ENCODE measurements around the gene PGA3.
"Not testable (repeated sequence)": the region's sequence is repeated elsewhere in the genome, so short reads cannot be mapped to it uniquely, and the experiment has no call there.

PGA3 gene

DNA sequence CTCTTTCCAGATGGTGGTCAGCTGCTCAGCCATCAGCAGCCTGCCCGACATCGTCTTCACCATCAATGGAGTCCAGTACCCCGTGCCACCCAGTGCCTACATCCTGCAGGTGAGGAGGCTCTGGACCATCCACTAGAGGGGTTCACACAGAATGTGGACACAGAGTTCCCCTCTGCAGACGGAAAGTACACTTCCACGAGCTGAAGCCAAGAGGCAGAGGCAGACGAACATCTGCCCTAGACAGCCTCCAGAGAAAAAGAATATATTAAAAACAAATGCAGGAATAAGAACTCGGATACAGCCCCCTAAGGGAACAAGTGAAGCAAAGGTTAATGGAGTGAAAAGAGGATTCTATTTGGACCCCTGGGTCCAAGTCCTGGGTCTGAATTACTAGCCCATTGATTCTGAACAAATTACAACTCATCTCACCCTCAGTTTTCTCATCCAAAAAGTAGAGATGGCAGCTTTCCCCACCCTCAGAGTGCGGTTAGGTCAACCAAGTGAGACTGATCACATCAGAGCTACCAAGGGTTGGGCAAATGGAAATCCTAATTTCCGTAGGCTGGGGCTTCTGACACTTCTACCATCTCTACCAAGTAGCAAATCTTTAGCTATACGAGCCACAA, 8.1 kb downstream of the PGA3 start:
- DNase-seq: not testable (repeated sequence)

DNA sequence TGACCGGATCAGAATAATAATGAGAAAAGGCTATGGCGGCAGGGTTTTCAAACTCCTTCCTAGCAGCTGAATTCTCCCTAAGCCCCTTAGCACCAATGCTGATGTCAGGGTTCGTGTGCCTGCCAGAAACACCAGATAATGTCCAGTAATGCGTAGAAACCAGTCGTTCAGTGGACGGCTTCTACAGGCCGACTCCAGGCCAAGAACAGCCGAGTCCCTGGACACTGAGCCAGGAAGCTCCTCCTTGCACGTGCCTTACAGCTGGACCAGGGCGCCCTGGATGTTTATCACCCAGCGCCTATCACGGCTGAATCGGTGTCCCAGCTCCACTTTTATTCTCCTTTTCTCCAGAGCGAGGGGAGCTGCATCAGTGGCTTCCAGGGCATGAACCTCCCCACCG, 8.9 kb downstream of the PGA3 start:
- not testable (repeated sequence) for DNase-seq

DNA sequence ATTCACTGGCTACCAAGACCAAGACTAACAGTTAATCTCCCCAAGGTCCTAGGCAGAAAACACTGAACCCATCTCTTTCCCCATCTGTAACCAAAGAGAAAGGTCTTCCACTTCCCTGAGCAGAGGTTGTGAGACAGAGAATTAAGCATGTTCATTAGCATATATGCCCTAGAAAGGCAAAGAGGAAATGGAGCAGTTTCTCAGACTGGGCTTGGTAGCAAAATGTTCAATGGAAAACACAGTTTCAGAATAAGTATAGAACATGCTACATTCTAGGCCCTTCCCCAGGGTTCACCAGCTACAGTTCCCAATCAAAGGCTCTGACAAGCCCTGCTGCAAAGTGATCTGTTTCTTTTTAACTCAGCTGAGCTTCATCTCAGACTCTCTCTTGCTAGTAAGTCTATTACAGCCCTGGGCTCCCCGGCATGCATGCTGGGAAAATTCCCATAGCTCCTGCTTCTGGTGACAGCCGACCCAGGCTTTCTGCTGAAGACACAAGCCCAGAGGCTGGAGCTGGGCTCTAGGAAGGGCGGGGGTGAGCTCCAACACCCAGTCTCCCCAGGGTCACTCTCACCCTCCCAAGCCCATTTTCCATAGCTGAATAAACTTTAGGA, 10.5 kb downstream of the PGA3 start:
- DNase-seq: not testable (repeated sequence)

DNA sequence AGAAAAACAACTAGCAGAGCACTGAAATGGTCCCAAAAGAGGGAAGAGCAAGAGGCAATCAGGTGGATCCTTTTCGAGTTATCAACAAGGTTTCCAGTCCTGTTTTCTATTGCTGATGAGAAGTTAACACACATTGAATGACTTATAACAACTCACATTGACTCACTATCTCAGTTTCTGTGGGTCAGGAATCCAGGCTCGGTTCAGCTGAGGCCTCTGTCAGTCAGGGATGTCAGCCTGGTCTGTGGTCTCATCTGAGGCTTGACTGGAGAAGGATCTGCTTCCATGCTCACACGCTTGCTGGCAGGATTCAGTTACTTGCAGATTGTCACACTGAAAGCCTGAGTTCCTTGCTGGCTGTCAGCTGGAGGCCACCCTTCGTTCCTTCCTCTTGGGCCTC, 15.0 kb downstream of the PGA3 start:
- DNase-seq: not testable (repeated sequence)

DNA sequence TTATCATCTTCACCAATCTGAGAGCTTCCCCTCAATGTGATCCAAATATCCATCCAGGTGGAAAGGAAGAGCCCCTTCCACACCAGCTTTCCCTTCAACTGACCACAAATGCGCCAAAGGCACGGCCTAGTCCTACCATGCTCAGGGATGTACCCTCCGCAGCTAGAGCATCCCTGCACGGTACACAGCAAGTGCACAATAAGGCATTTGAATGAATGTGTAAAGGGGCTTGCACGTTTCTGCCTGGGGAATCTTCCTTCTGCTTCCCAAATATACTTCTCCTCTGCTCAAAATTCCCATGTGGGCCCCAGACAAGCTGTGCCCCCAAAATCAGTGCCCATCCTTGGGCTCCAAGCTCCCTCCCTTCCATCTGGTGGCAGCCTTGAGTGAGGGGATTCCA, 15.7 kb downstream of the PGA3 start:
- DNase-seq: not testable (repeated sequence)

DNA sequence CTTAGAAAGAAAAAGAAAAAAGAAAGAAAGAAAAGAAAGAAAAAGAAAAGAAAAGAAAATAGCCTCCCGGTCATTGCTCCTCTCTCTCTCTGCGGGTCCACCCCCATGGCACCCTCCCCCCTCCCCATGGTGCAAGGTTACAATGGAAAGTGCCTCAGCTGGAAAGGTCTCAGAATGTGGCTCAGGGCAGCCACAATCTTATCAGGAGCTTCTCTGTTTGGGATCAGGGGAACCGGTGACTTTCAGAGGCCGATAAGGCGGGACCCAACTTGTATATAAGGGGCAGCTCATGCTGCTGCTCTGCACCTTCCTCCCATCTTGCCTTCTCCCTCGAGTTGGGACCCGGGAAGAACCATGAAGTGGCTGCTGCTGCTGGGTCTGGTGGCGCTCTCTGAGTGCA, 18.7 kb downstream of the PGA3 start, which contains the start of gene PGA4:
TSS of gene PGA4 (plus strand) at position 301 of the 400 bp plus-strand sequence. CDS start at position 355, 54 bp downstream.
- DNase-seq: not testable (repeated sequence)

DNA sequence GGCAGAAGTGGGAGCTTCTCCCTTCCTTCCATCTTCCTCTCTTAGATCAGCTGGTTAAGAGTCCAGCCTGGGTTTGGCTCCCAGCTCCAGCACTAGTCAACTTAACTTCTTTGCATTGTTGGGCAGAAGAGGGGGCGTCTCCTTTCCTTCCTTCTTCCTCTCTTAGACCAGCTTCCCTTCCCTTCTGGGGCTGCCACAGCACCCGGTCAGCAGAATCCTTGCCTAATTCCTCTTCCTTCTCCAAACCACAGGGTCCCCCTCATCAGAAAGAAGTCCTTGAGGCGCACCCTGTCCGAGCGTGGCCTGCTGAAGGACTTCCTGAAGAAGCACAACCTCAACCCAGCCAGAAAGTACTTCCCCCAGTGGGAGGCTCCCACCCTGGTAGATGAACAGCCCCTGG, 19.4 kb downstream of the PGA3 start:
- DNase-seq: not testable (repeated sequence)

DNA sequence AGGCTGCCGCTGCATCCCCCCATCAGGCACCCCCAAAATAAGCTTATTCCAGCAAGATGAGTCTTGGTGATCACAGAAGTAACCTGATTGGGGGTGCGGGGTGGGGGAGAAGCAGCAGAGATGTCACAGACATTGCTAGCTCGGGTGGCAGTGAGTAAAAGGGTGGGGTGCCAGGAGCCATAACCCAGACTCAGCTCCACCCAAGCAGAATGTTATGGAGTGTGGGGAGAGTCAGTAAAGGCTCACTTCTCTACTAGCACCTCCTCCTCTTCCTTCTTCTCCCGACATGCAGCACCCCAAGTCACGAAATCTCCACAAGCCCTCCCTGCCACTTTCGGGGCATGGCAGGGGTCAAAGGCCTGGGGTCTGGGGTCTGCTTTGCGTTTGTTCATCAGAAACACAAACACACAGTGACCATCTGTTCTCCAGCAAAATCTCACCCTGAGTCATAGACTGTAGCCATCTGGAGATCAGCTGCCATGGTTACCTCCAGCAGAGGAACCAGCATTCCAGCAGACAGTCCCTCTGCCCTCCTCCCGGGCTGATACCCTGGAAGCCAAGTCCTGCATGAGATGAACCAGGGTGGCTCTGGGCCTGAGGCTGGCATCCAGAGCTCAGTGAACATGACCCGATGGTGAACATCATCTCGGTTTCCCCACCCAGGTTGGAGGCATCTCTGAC, 23.3 kb downstream of the PGA3 start:
- DNase-seq: not testable (repeated sequence)

DNA sequence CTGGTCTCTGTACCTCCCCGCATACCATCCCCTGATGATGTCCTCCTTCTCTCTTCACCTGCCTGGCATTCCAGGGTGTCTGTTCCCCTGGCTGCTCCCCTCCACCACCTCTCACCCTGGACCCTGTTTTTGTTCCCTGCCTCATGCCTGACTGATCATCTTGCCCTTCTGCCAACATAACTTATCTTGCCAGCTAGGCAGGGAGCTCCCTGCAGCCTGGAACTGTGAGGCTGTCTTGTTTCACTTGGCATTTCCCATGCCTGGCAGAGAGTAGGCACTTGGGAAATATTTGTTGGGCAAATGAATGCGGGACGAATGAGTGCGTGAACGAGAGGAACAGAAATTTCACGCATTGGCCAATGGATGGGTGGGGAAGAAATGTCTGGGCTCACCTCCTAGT, 26.1 kb downstream of the PGA3 start:
- DNase-seq: not testable (repeated sequence)

DNA sequence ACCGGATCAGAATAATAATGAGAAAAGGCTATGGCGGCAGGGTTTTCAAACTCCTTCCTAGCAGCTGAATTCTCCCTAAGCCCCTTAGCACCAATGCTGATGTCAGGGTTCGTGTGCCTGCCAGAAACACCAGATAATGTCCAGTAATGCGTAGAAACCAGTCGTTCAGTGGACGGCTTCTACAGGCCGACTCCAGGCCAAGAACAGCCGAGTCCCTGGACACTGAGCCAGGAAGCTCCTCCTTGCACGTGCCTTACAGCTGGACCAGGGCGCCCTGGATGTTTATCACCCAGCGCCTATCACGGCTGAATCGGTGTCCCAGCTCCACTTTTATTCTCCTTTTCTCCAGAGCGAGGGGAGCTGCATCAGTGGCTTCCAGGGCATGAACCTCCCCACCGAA, 27.7 kb downstream of the PGA3 start:
- not testable (repeated sequence) for DNase-seq

DNA sequence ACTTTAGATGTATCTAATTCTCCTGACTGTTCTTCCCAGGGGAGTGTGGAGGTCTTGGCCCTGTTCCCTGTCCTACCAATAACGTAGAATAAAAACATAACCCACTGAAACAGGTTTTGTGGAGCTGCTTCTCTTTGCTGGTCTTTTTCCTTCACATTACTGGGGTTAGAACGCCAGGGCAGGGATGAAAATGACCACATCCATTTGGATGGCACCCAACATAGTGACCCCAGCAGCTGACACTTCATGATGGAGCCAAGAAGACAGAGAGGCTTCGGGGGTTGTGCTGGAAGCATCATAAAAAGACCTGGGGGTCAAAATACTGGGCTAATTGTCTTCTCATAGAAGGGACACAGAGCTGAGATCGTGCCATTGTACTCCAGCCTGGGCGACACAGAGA, 28.3 kb downstream of the PGA3 start:
- not testable (repeated sequence) for DNase-seq

DNA sequence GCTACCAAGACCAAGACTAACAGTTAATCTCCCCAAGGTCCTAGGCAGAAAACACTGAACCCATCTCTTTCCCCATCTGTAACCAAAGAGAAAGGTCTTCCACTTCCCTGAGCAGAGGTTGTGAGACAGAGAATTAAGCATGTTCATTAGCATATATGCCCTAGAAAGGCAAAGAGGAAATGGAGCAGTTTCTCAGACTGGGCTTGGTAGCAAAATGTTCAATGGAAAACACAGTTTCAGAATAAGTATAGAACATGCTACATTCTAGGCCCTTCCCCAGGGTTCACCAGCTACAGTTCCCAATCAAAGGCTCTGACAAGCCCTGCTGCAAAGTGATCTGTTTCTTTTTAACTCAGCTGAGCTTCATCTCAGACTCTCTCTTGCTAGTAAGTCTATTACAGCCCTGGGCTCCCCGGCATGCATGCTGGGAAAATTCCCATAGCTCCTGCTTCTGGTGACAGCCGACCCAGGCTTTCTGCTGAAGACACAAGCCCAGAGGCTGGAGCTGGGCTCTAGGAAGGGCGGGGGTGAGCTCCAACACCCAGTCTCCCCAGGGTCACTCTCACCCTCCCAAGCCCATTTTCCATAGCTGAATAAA, 29.3 kb downstream of the PGA3 start:
- DNase-seq: not testable (repeated sequence)

DNA sequence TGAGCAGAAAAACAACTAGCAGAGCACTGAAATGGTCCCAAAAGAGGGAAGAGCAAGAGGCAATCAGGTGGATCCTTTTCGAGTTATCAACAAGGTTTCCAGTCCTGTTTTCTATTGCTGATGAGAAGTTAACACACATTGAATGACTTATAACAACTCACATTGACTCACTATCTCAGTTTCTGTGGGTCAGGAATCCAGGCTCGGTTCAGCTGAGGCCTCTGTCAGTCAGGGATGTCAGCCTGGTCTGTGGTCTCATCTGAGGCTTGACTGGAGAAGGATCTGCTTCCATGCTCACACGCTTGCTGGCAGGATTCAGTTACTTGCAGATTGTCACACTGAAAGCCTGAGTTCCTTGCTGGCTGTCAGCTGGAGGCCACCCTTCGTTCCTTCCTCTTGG, 33.8 kb downstream of the PGA3 start:
- DNase-seq: not testable (repeated sequence)

DNA sequence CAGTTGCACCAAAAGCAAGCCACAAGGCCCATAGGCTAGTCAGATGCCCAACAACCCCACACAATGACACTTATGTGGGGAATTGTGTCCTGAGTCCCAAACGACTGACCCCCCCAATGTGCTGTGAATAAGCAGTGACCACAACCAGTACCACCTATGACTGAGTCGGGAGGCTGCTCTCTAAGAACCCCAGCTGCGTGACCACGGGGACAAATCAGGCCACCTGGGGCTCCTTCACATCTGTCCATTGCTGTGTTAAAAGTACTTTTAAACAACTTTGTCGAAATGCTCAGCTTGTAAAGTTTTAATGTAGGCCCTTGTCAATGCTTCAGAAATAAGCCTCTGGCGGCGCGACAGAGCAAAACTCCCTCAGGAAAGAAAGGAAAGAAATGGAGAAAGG, 37.0 kb downstream of the PGA3 start:
- DNase-seq: not testable (repeated sequence)

DNA sequence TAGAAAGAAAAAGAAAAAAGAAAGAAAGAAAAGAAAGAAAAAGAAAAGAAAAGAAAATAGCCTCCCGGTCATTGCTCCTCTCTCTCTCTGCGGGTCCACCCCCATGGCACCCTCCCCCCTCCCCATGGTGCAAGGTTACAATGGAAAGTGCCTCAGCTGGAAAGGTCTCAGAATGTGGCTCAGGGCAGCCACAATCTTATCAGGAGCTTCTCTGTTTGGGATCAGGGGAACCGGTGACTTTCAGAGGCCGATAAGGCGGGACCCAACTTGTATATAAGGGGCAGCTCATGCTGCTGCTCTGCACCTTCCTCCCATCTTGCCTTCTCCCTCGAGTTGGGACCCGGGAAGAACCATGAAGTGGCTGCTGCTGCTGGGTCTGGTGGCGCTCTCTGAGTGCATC, 37.6 kb downstream of the PGA3 start, which contains the start of gene PGA5:
TSS of gene PGA5 (plus strand) at position 301 of the 400 bp plus-strand sequence. CDS start at position 353, 52 bp downstream.
- not testable (repeated sequence) for DNase-seq

DNA sequence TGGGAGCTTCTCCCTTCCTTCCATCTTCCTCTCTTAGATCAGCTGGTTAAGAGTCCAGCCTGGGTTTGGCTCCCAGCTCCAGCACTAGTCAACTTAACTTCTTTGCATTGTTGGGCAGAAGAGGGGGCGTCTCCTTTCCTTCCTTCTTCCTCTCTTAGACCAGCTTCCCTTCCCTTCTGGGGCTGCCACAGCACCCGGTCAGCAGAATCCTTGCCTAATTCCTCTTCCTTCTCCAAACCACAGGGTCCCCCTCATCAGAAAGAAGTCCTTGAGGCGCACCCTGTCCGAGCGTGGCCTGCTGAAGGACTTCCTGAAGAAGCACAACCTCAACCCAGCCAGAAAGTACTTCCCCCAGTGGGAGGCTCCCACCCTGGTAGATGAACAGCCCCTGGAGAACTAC, 38.2 kb downstream of the PGA3 start:
- DNase-seq: not testable (repeated sequence)

DNA sequence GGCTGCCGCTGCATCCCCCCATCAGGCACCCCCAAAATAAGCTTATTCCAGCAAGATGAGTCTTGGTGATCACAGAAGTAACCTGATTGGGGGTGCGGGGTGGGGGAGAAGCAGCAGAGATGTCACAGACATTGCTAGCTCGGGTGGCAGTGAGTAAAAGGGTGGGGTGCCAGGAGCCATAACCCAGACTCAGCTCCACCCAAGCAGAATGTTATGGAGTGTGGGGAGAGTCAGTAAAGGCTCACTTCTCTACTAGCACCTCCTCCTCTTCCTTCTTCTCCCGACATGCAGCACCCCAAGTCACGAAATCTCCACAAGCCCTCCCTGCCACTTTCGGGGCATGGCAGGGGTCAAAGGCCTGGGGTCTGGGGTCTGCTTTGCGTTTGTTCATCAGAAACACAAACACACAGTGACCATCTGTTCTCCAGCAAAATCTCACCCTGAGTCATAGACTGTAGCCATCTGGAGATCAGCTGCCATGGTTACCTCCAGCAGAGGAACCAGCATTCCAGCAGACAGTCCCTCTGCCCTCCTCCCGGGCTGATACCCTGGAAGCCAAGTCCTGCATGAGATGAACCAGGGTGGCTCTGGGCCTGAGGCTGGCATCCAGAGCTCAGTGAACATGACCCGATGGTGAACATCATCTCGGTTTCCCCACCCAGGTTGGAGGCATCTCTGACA, 42.1 kb downstream of the PGA3 start:
- not testable (repeated sequence) for DNase-seq

DNA sequence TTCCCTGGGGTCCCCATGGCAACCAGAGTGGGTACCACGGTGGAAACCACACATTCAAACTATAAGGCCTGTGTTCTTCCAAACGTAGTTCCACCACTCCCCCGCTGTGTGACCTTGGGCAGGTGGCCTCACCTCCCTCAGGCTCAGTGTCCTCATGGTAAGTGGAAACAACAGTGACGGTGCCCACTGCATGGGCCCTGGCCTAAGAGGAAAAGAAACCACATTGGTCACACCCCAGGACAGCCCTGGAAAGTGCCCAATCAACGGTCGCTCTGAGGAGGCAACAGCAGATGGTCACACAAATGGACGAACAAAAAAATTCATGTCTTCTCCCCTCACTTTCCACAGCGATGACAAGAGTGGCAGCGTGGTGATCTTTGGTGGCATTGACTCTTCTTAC, 44.8 kb downstream of the PGA3 start:
- DNase-seq: not testable (repeated sequence)

DNA sequence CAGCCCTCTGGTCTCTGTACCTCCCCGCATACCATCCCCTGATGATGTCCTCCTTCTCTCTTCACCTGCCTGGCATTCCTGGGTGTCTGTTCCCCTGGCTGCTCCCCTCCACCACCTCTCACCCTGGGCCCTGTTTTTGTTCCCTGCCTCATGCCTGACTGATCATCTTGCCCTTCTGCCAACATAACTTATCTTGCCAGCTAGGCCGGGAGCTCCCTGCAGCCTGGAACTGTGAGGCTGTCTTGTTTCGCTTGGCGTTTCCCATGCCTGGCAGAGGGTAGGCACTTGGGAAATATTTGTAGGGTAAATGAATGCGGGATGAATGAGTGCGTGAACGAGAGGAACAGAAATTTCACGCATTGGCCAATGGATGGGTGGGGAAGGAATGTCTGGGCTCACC, 45.9 kb downstream of the PGA3 start:
- not testable (repeated sequence) for DNase-seq

DNA sequence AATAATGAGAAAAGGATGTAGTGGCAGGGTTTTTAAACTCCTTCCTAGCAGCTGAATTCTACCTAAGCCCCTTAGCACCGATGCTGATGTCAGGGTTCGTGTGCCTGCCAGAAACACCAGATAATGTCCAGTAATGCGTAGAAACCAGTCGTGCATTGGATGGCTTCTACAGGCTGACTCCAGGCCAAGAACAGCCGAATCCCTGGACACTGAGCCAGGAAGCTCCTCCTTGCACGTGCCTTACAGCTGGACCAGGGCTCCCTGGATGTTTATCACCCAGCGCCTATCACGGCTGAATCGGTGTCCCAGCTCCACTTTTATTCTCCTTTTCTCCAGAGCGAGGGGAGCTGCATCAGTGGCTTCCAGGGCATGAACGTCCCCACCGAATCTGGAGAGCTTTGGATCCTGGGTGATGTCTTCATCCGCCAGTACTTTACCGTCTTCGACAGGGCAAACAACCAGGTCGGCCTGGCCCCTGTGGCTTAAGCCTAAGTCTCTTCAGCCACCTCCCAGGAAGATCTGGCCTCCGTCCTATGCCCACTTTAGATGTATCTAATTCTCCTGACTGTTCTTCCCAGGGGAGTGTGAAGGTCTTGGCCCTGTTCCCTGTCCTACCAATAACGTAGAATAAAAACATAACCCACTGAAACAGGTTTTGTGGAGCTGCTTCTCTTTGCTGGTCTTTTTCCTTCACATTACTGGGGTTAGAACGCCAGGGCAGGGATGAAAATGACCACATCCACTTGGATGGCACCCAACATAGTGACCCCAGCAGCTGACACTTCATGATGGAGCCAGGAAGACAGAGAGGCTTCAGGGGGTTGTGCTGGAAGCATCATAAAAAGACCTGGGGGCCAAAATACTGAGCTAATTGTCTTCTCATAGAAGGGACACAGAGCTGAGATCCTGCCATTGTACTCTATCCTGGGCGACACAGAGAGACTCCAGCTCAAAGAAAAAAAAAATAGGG, 47.8 kb downstream of the PGA3 start:
- DNase-seq: not testable (repeated sequence)

DNA sequence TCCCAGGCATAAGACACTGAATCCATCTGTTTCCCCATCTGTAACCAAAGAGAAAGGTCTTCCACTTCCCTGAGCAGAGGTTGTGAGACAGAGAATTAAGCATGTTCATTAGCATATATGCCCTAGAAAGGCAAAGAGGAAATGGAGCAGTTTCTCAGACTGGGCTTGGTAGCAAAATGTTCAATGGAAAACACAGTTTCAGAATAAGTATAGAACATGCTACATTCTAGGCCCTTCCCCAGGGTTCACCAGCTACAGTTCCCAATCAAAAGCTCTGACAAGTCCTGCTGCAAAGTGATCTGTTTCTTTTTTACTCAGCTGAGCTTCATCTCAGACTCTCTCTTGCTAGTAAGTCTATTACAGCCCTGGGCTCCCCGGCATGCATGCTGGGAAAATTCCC, 49.0 kb downstream of the PGA3 start:
- DNase-seq: not testable (repeated sequence)
